H1 (cell line): ENCODE results near the gene ARHGAP42. TPM values are rescaled to one million over a fixed set of nuclear protein-coding genes. Genes with fewer than 3 reads are reported as not detected.

ENCODE experiments used
- CTCF ChIA-PET: fragments of 300-600 bp; sonication (Branson Sonifier 250); formaldehyde crosslinking; loops from one replicate; lab custom pipeline; 2021; ENCODE audit not compliant: partially characterized antibody; lab: Charles Lee
- POLR2A ChIA-PET: fragments of 300-600 bp; sonication (Branson Sonifier 250); formaldehyde crosslinking; loops from one replicate; lab custom pipeline; 2021; ENCODE audit warnings: inconsistent platforms; ENCODE audit not compliant: partially characterized antibody; lab: Charles Lee
- DNase-seq, 2 experiments: peaks; one replicate each; pipeline versions ENCODE4 v3.0.0 to v3.0.0-alpha.2; 2010 to 2022; ENCODE audit warnings: low spot score in 2 of 2, low read depth in 1 of 2, mixed read lengths in 1 of 2
- FAIRE-seq: peaks from 2 replicates; lab custom pipeline; 2011; peaks lifted over from hg19 to GRCh38; lab: Jason Lieb, UNC
- H2AFZ ChIP-seq: 2 replicates; pipeline ENCODE4 v1.8.1; 2012; ENCODE audit warnings: low read length, inconsistent platforms
- H2AK5ac ChIP-seq: 2 replicates; pipeline ENCODE4 v1.6.1; 2013; ENCODE audit warnings: low read depth, low read length
- H2BK120ac ChIP-seq: replicated peaks from 2 replicates; pipeline ENCODE3; 2013; ENCODE audit warnings: low read depth, low read length, inconsistent platforms
- H2BK12ac ChIP-seq: 2 replicates; pipeline ENCODE4 v1.6.1; 2013; ENCODE audit warnings: low read depth, low read length
- H2BK15ac ChIP-seq: 2 replicates; pipeline ENCODE4 v1.6.1; 2013; ENCODE audit warnings: low read length
- H2BK20ac ChIP-seq: 2 replicates; pipeline ENCODE4 v1.6.1; 2013; ENCODE audit warnings: low read length
- H2BK5ac ChIP-seq: 2 replicates; pipeline ENCODE4 v1.6.1; 2013; ENCODE audit warnings: low read depth, low read length
- H3K14ac ChIP-seq: 2 replicates; pipeline ENCODE4 v1.6.1; 2013; ENCODE audit warnings: inconsistent platforms; ENCODE audit not compliant: insufficient read length
- H3K18ac ChIP-seq: 2 replicates; pipeline ENCODE4 v1.6.1; 2013; ENCODE audit warnings: low read length; ENCODE audit errors: extremely low read depth
- H3K23ac ChIP-seq: 2 replicates; pipeline ENCODE4 v1.6.1; 2013; ENCODE audit warnings: inconsistent platforms; ENCODE audit not compliant: insufficient read length
- H3K23me2 ChIP-seq: 2 replicates; pipeline ENCODE4 v1.6.1; 2013; ENCODE audit warnings: low read depth, low read length
- H3K27ac ChIP-seq: 2 replicates; pipeline ENCODE4 v1.6.1; 2011; ENCODE audit warnings: low read depth, low read length, inconsistent platforms
- H3K27me3 ChIP-seq, 4 experiments: replicated peaks in 1 of 4; 1 replicate in 1 of 4; 2 replicates in 3 of 4; pipeline versions ENCODE4 v1.6.1 to v1.8.1; 2011 to 2013; ENCODE audit warnings: low read length in 3 of 4, mild to moderate bottlenecking in 3 of 4, inconsistent platforms in 2 of 4, mixed read lengths in 2 of 4, moderate library complexity in 1 of 4; ENCODE audit not compliant: control insufficient read depth in 3 of 4, insufficient read depth in 3 of 4; ENCODE audit errors: extremely low read depth in 1 of 4
- H3K36me3 ChIP-seq, 4 experiments: 2 replicates each; pipeline versions ENCODE4 v1.6.1 to v1.8.1; 2011 to 2013; ENCODE audit warnings: mild to moderate bottlenecking in 4 of 4, low read length in 3 of 4, moderate library complexity in 2 of 4, control low read depth in 1 of 4, inconsistent platforms in 1 of 4; ENCODE audit not compliant: insufficient read depth in 4 of 4, control insufficient read depth in 2 of 4
- H3K4ac ChIP-seq: replicated peaks from 2 replicates; pipeline ENCODE3; 2013; ENCODE audit warnings: low read length, low read depth, mixed read lengths, inconsistent platforms; ENCODE audit not compliant: insufficient read length
- H3K4me1 ChIP-seq, 4 experiments: replicated peaks in 1 of 4; 1 replicate in 1 of 4; 2 replicates in 3 of 4; pipeline versions ENCODE4 v1.6.1 to v1.8.1; 2011 to 2013; ENCODE audit warnings: low read length in 3 of 4, inconsistent platforms in 2 of 4, mixed read lengths in 1 of 4; ENCODE audit not compliant: insufficient read depth in 4 of 4, control insufficient read depth in 3 of 4
- H3K4me2 ChIP-seq, 2 experiments: 2 replicates each; pipeline versions ENCODE4 v1.6.1 to v1.8.1; 2011 to 2013; ENCODE audit warnings: low read depth in 2 of 2, low read length in 2 of 2, control low read depth in 1 of 2, inconsistent platforms in 1 of 2, mild to moderate bottlenecking in 1 of 2; ENCODE audit not compliant: insufficient read depth in 1 of 2
- H3K4me3 ChIP-seq, 4 experiments: fragments of 200-600, 300-600 bp in 1 of 4; sonication (generic), shearing (Covaris generic), sonication (Bioruptor Twin) in 1 of 4; 2 replicates each; pipeline versions ENCODE4 v1.5.1 to v1.8.1; 2011 to 2016; ENCODE audit warnings: low read length in 4 of 4, low read depth in 3 of 4, control low read depth in 2 of 4, inconsistent platforms in 2 of 4, mild to moderate bottlenecking in 2 of 4, mixed read lengths in 1 of 4, moderate library complexity in 1 of 4; ENCODE audit not compliant: insufficient read depth in 2 of 4; ENCODE audit errors: extremely low read depth in 1 of 4
- H3K56ac ChIP-seq: replicated peaks from 2 replicates; pipeline ENCODE3; 2013; ENCODE audit warnings: low read depth, mild to moderate bottlenecking, mixed read lengths, low read length, inconsistent platforms; ENCODE audit not compliant: insufficient read length
- H3K79me1 ChIP-seq: 2 replicates; pipeline ENCODE4 v1.6.1; 2013; ENCODE audit warnings: low read depth, low read length, control low read depth
- H3K79me2 ChIP-seq, 2 experiments: 2 replicates each; pipeline versions ENCODE4 v1.6.1 to v1.8.1; 2012 to 2013; ENCODE audit warnings: low read length in 2 of 2, mild to moderate bottlenecking in 2 of 2, inconsistent platforms in 1 of 2; ENCODE audit not compliant: insufficient read depth in 2 of 2, control insufficient read depth in 1 of 2
- H3K9ac ChIP-seq, 4 experiments: replicated peaks in 1 of 4; 1 replicate in 1 of 4; 2 replicates in 3 of 4; pipeline versions ENCODE4 v1.6.1 to v1.8.1; 2011 to 2013; ENCODE audit warnings: low read depth in 3 of 4, low read length in 3 of 4, control low read depth in 2 of 4, mild to moderate bottlenecking in 2 of 4, moderate library complexity in 2 of 4, inconsistent platforms in 1 of 4; ENCODE audit errors: extremely low read depth in 1 of 4
- H3K9me3 ChIP-seq, 2 experiments: 2 replicates each; pipeline versions ENCODE4 v1.6.1 to v1.8.1; 2012 to 2013; ENCODE audit warnings: mild to moderate bottlenecking in 2 of 2, moderate library complexity in 2 of 2, control low read depth in 1 of 2, inconsistent platforms in 1 of 2, low read depth in 1 of 2, low read length in 1 of 2, mixed read lengths in 1 of 2; ENCODE audit not compliant: insufficient read depth in 2 of 2
- H4K20me1 ChIP-seq, 2 experiments: replicated peaks in 1 of 2; 2 replicates each; pipeline versions ENCODE3 to v1.8.1; 2011 to 2013; ENCODE audit warnings: inconsistent platforms in 2 of 2, low read length in 2 of 2, mild to moderate bottlenecking in 1 of 2; ENCODE audit not compliant: insufficient read depth in 2 of 2, control insufficient read depth in 1 of 2
- H4K5ac ChIP-seq: 2 replicates; pipeline ENCODE4 v1.6.1; 2013; ENCODE audit warnings: low read length, low read depth, mixed read lengths, inconsistent platforms; ENCODE audit not compliant: insufficient read length
- H4K8ac ChIP-seq: 2 replicates; pipeline ENCODE4 v1.8.0; 2013; ENCODE audit warnings: mild to moderate bottlenecking, moderate library complexity, low read length, inconsistent platforms; ENCODE audit not compliant: insufficient read depth; ENCODE audit errors: extremely low read depth
- H4K91ac ChIP-seq: replicated peaks from 2 replicates; pipeline ENCODE3; 2013; ENCODE audit warnings: low read length, mixed read lengths, inconsistent platforms; ENCODE audit not compliant: insufficient read length
- CHD1 ChIP-seq: IDR thresholded peaks from 2 replicates; pipeline ENCODE4 v1.6.1; 2012; ENCODE audit warnings: low read depth, low read length, improper control_type of control experiment
- CREB1 ChIP-seq: IDR thresholded peaks from 2 replicates; pipeline ENCODE4 v1.6.1; 2012; ENCODE audit warnings: inconsistent platforms
- HDAC6 ChIP-seq: IDR thresholded peaks from one replicate; pipeline ENCODE4 v1.7.1; 2012; ENCODE audit warnings: low read depth, mild to moderate bottlenecking, inconsistent platforms, low read length, moderate library complexity
- JUN ChIP-seq: IDR thresholded peaks from 2 replicates; pipeline ENCODE4 v1.6.1; 2011; ENCODE audit warnings: low read depth, mild to moderate bottlenecking, improper control_type of control experiment, low read length
- JUND ChIP-seq: IDR thresholded peaks from 2 replicates; pipeline ENCODE4 v1.6.1; 2011; ENCODE audit warnings: mild to moderate bottlenecking, improper control_type of control experiment, low read length
- NRF1 ChIP-seq: IDR thresholded peaks from 2 replicates; pipeline ENCODE4 v1.6.1; 2011; ENCODE audit warnings: mild to moderate bottlenecking, low read depth, low read length, improper control_type of control experiment
- POLR2A ChIP-seq, 2 experiments: IDR thresholded peaks; 1 replicate in 1 of 2; 2 replicates in 1 of 2; pipeline ENCODE4 v1.6.1; 2011; ENCODE audit warnings: low read depth in 2 of 2, low read length in 2 of 2, mild to moderate bottlenecking in 2 of 2; ENCODE audit errors: control extremely low read depth in 1 of 2
- POLR2AphosphoS5 ChIP-seq: IDR thresholded peaks from 2 replicates; pipeline ENCODE4 v1.6.1; 2011; ENCODE audit warnings: low read depth, low read length
- RBBP5 ChIP-seq: IDR thresholded peaks from 2 replicates; pipeline ENCODE4 v1.7.1; 2012; ENCODE audit warnings: low read depth, mild to moderate bottlenecking, inconsistent platforms, low read length, moderate library complexity, borderline replicate concordance
- RFX5 ChIP-seq: IDR thresholded peaks from 2 replicates; pipeline ENCODE4 v1.6.1; 2011; ENCODE audit warnings: low read depth, low read length, improper control_type of control experiment, borderline replicate concordance
- SIN3A ChIP-seq, 2 experiments: IDR thresholded peaks in 1 of 2; conservative IDR thresholded peaks in 1 of 2; 2 replicates each; pipeline ENCODE4 v1.6.1; 2011 to 2012; ENCODE audit warnings: low read length in 2 of 2, improper control_type of control experiment in 1 of 2, low read depth in 1 of 2, mild to moderate bottlenecking in 1 of 2
- ZNF274 ChIP-seq: IDR thresholded peaks from 2 replicates; pipeline ENCODE4 v1.7.0; 2012; ENCODE audit warnings: low read length, borderline replicate concordance; ENCODE audit errors: extremely low read depth
- WGBS, 2 experiments: shearing (Covaris generic) in 1 of 2; methylation state at CpG; one replicate each; pipeline versions ENCODE4 v1.1.6 to v1.1.7; 2013 to 2015; ENCODE audit warnings: low lambda C conversion rate in 2 of 2, mixed read lengths in 2 of 2, inconsistent platforms in 1 of 2, low coverage in 1 of 2, missing lambda C conversion rate in 1 of 2; ENCODE audit not compliant: insufficient replicate concordance in 2 of 2, insufficient coverage in 1 of 2, insufficient read length in 1 of 2; ENCODE audit errors: extremely low coverage in 1 of 2, missing lambda C conversion rate in 1 of 2; 5-methylcytosine and 5-hydroxymethylcytosine counted together
- polyA plus RNA-seq, 7 experiments: library from polyadenylated mRNA; depleted of rRNA in 3 of 7; stranded (reverse) in 5 of 7; unstranded in 2 of 7; fragments of >200 nt in 5 of 7; fragments of 200-250 nt in 2 of 7; gene quantifications; 1 replicate in 5 of 7; 2 replicates in 1 of 7; 4 replicates in 1 of 7; pipeline versions ENCODE4 v1.2.1 to v1.2.3, GENCODE V29; 2011 to 2013; ENCODE audit warnings: missing spikeins in 2 of 7, mixed read lengths in 2 of 7
- total RNA-seq: library from RNA; stranded (reverse); fragmentation: NEBNext Ultra II Directional; extraction: Animal tissue kit (Norgen Biotek cat#: 25700); gene quantifications from 2 replicates; pipeline ENCODE4 v1.2.1, GENCODE V29; 2021

The ARHGAP42 gene
- total and polyA plus RNA-seq, 2 of the 8 experiments (the other 6 are each of a cell fraction or from before 2014, with no cell fraction given) = 22.2 to 33.5 TPM

DNA sequence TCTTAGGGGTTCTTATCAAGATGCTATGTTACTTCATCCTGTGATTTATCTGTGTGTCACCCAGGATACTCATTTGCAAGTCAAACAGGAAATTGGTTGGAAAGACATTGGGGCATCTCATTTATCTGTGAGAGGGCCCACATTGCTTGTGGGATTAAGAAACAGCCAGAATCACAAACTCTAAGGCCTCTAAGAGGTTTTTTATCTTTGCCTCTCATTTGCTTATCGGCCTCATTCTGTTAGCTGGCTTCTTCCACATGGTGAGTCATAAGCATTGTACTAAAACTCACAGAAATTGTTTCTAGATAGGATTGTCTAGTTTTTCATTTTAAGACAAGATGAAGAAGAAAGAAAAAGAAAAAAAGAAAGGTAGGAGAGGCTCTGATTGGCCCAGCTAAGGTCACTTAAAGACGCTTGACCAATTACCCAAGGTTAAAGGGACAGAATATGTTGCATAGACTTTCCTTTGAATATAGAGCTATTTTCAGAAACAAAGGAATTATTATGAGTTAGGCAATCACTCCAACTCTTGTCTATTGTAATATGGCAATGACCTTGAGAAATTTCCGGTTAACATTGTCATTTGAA, 121.9 kb downstream of the ARHGAP42 start:
- Histone ChIP-seq H3K4me2 (no peak overlapping the region), H3K79me1 (no peaks in the 10 kb centered on the region; the same call in 1 of the 2 replicates), H3K18ac (no peak overlapping the region), H2AFZ (no peak overlapping the region), H2BK120ac (no peak overlapping the region), H2BK12ac (no peak overlapping the region), H3K9me3 (no peaks in the 10 kb centered on the region), H4K20me1 (no peaks in the 10 kb centered on the region), H3K23ac (no peak overlapping the region), H3K23me2 (no peaks in the 10 kb centered on the region), H2AK5ac (no peak overlapping the region), H3K9ac (no peak overlapping the region; a peak in 1 of 7 replicates), H3K27me3 (no peaks in the 10 kb centered on the region), H3K56ac (no peak overlapping the region), H3K14ac (no peak overlapping the region), H2BK20ac (no peak overlapping the region), H3K4ac (no peak overlapping the region), H2BK15ac (no peak overlapping the region), H4K5ac (no peak overlapping the region), H3K4me3 (no peak overlapping the region), H4K8ac (no peak overlapping the region), H3K27ac (no peak overlapping the region), H3K36me3 (no peaks in the 10 kb centered on the region), H3K79me2 (peaks cover 0 to 13% of the 10 kb centered on the region in 2 experiments; a peak in 2 of 4 replicates), H4K91ac (no peak overlapping the region), H2BK5ac (no peak overlapping the region), H3K4me1 (peaks cover 0 to 6% (median 3%) of the 10 kb centered on the region in 4 experiments; a peak in 3 of 7 replicates)
- FAIRE-seq (no peak), DNase-seq (no peak)
- ChIA-PET CTCF (interaction anchor here (0.7 to 1.5 kb wide), 2 partner anchors 19 to 77 kb away, joined by 3 to 4 read pairs; no protein-coding TSS in a partner anchor), POLR2A (interaction anchor here (0.8 kb wide), 1 partner anchor 104 kb away, joined by 3 read pairs; no protein-coding TSS in a partner anchor)
- WGBS, 2 experiments = 96% methylated on average over 3 of the region's 3 CpGs; no CpG with 5 or more reads in 1 of the 2 experiments
- TF ChIP-seq JUN (no peak), RBBP5 (no peak), NRF1 (no peak), RFX5 (no peak), CREB1 (no peak), CHD1 (no peak), ZNF274 (no peak), SIN3A (conservative IDR thresholded peaks at IDR 0.05 in 1 of 2, IDR thresholded peaks at IDR 0.05 in 1 of 2; ENCODE audit: low read depth in 1 of 2, low read length in 2 of 2) (no peak), POLR2AphosphoS5 (no peak), POLR2A (IDR thresholded peaks at IDR 0.05; ENCODE audit: control extremely low read depth in 1 of 2, low read depth in 2 of 2, low read length in 2 of 2) (no peak), JUND (no peak), HDAC6 (no peak)
